ENCODE results near the gene HIBCH. TPM values are rescaled to one million over a fixed set of nuclear protein-coding genes. Genes with fewer than 3 reads are reported as not detected.
A peak's percentile ranks its signal among the peaks of the same experiment; 100 is the strongest.

Gene HIBCH
- total and polyA plus RNA-seq, 2 of the 13 experiments (the other 11 are each of a cell fraction or from before 2014, with no cell fraction given), result 18.8 to 49.5 TPM

DNA sequence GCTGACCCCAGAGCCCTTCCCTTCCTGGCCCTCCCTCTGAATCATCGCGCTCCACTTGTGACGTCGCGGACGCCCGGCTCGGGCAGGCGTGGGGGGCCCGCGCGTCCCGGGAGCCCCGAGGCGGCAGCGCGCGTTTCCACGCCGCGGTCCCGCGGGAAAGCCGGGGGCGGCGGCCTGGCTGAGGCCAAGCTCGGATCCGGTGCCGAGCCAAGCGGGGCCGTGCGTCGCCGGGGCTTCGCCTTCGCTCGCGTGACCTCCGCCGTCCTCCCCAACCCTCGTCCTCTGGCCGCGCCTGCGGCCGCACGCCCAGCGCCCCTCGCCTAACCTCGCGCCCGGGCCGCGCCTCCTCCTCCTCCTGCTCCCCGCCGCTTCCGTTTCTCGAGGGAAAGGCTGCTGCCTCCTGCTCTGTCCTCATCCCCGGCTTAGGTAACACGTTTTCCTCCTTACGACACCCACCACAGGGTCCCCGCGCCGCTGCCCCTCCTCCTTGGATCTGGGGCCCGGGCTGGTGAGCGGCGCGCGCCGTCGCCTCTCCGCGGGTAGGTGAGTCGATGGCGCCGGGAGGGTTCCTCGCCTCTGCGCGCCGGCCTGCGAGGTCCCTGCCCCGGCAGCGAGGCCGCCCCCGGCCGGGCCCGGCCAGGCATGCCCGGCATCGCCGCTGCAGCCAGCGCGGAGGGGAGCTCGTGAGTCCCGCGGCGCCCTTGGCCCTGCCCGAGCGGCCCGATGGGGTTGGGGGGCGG lies 24.1 kb upstream of the HIBCH start, which contains the start of gene INPP1 (continued):
- TF ChIP-seq CHCHD3 (CRISPR knock-in tag; IDR thresholded peaks at IDR 0.05) (peak; percentile 86), ZNF451 (CRISPR knock-in tag; IDR thresholded peaks at IDR 0.05) (peak; percentile 93), HMG20A (CRISPR knock-in tag; IDR thresholded peaks at IDR 0.05; ENCODE audit: borderline replicate concordance) (no peak; the same call in none of the 2 replicates), ZBTB1 (CRISPR knock-in tag; IDR thresholded peaks at IDR 0.05; ENCODE audit: borderline replicate concordance) (no peak), KDM5B (CRISPR knock-in tag; IDR thresholded peaks at IDR 0.05; ENCODE audit: borderline replicate concordance) (peak; percentile 98; the same call in 1 of the 2 replicates), NFYC (CRISPR knock-in tag; IDR thresholded peaks at IDR 0.05) (peak; percentile 43; the same call in 1 of the 2 replicates), JUN (CRISPR knock-in tag; IDR thresholded peaks at IDR 0.05) (0 out of 2 replicates have a peak, but pooled peaks have one; percentile 57), HIVEP1 (CRISPR knock-in tag; IDR thresholded peaks at IDR 0.05) (0 out of 2 replicates have a peak, but pooled peaks have one; percentile 76), ZFP36 (IDR thresholded peaks at IDR 0.05; ENCODE audit: borderline replicate concordance, low read depth, low read length, partially characterized antibody) (no peak), XRCC5 (optimal IDR thresholded peaks at IDR 0.05; ENCODE audit: low read length) (no peak), ELF4 (CRISPR knock-in tag; IDR thresholded peaks at IDR 0.05; ENCODE audit: borderline replicate concordance) (0 out of 2 replicates have a peak, but pooled peaks have one; percentile 20), ZNF768 (CRISPR knock-in tag; IDR thresholded peaks at IDR 0.05) (peak; percentile 46; the same call in 1 of the 2 replicates), GABPA (IDR thresholded peaks at IDR 0.05; ENCODE audit: low read depth, low read length) (no peak), GABPA (CRISPR knock-in tag; IDR thresholded peaks at IDR 0.05; ENCODE audit: low read depth) (no peak; the same call in 1 of the 2 replicates), ZNF724P (CRISPR knock-in tag; IDR thresholded peaks at IDR 0.05; ENCODE audit: borderline replicate concordance) (peak; percentile 88; the same call in 1 of the 2 replicates), CBFB (CRISPR knock-in tag; IDR thresholded peaks at IDR 0.05) (peak; percentile 72), ZSCAN29 (CRISPR knock-in tag; conservative IDR thresholded peaks at IDR 0.05) (0 out of 2 replicates have a peak, but pooled peaks have one; percentile 16), NFRKB (IDR thresholded peaks at IDR 0.05) (no peak), PHF5A (CRISPR knock-in tag; IDR thresholded peaks at IDR 0.05; ENCODE audit: low read depth, unreplicated experiment) (no peak), TCF12 (IDR thresholded peaks at IDR 0.05) (no peak), TCF12 (CRISPR knock-in tag; IDR thresholded peaks at IDR 0.05) (peak; percentile 73; the same call in 1 of the 2 replicates)
- TF ChIP-seq, protein P1, sequence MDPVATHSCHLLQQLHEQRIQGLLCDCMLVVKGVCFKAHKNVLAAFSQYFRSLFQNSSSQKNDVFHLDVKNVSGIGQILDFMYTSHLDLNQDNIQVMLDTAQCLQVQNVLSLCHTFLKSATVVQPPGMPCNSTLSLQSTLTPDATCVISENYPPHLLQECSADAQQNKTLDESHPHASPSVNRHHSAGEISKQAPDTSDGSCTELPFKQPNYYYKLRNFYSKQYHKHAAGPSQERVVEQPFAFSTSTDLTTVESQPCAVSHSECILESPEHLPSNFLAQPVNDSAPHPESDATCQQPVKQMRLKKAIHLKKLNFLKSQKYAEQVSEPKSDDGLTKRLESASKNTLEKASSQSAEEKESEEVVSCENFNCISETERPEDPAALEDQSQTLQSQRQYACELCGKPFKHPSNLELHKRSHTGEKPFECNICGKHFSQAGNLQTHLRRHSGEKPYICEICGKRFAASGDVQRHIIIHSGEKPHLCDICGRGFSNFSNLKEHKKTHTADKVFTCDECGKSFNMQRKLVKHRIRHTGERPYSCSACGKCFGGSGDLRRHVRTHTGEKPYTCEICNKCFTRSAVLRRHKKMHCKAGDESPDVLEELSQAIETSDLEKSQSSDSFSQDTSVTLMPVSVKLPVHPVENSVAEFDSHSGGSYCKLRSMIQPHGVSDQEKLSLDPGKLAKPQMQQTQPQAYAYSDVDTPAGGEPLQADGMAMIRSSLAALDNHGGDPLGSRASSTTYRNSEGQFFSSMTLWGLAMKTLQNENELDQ (CRISPR knock-in tag; IDR thresholded peaks at IDR 0.05; ENCODE audit: borderline replicate concordance), result 0 out of 2 replicates have a peak, but pooled peaks have one; percentile 28
- TF ChIP-seq, protein P2, sequence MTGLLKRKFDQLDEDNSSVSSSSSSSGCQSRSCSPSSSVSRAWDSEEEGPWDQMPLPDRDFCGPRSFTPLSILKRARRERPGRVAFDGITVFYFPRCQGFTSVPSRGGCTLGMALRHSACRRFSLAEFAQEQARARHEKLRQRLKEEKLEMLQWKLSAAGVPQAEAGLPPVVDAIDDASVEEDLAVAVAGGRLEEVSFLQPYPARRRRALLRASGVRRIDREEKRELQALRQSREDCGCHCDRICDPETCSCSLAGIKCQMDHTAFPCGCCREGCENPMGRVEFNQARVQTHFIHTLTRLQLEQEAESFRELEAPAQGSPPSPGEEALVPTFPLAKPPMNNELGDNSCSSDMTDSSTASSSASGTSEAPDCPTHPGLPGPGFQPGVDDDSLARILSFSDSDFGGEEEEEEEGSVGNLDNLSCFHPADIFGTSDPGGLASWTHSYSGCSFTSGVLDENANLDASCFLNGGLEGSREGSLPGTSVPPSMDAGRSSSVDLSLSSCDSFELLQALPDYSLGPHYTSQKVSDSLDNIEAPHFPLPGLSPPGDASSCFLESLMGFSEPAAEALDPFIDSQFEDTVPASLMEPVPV (CRISPR knock-in tag; IDR thresholded peaks at IDR 0.05), result peak; percentile 97
- TF ChIP-seq, protein P3, sequence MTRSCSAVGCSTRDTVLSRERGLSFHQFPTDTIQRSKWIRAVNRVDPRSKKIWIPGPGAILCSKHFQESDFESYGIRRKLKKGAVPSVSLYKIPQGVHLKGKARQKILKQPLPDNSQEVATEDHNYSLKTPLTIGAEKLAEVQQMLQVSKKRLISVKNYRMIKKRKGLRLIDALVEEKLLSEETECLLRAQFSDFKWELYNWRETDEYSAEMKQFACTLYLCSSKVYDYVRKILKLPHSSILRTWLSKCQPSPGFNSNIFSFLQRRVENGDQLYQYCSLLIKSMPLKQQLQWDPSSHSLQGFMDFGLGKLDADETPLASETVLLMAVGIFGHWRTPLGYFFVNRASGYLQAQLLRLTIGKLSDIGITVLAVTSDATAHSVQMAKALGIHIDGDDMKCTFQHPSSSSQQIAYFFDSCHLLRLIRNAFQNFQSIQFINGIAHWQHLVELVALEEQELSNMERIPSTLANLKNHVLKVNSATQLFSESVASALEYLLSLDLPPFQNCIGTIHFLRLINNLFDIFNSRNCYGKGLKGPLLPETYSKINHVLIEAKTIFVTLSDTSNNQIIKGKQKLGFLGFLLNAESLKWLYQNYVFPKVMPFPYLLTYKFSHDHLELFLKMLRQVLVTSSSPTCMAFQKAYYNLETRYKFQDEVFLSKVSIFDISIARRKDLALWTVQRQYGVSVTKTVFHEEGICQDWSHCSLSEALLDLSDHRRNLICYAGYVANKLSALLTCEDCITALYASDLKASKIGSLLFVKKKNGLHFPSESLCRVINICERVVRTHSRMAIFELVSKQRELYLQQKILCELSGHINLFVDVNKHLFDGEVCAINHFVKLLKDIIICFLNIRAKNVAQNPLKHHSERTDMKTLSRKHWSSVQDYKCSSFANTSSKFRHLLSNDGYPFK (CRISPR knock-in tag; IDR thresholded peaks at IDR 0.05; ENCODE audit: borderline replicate concordance), result no peak; the same call in 1 of the 2 replicates
